Hematopoietic multipotent progenitor cell treated with erythropoietin and hydrocortisone succinate and interleukin-3 and kit ligand, for 6 days (in vitro differentiated cells): ENCODE measurements around the gene RRP1.
A peak's percentile ranks its signal among the peaks of the same experiment; 100 is the strongest.
"Not testable (repeated sequence)": the region's sequence is repeated elsewhere in the genome, so short reads cannot be mapped to it uniquely, and the experiment has no call there.

ENCODE experiments used
- DNase-seq: peaks from one replicate; pipeline ENCODE4 v3.0.0-alpha.2; 2015

RRP1 gene

GRCh38 chr21:43819511-43820405, 30.4 kb downstream of the RRP1 start:
- no peak for DNase-seq

GRCh38 chr21:43820466-43820865, 31.1 kb downstream of the RRP1 start:
- no peak for DNase-seq

GRCh38 chr21:43822166-43822565, 32.8 kb downstream of the RRP1 start:
- DNase-seq = not testable (repeated sequence)

GRCh38 chr21:43822741-43823140, 33.4 kb downstream of the RRP1 start:
- not testable (repeated sequence) for DNase-seq

GRCh38 chr21:43824333-43825241, 35.2 kb downstream of the RRP1 start:
- DNase-seq = no peak

GRCh38 chr21:43825242-43825935, 36.0 kb downstream of the RRP1 start:
- DNase-seq = no peak

GRCh38 chr21:43825936-43826622, 36.7 kb downstream of the RRP1 start:
- peak; percentile 36 for DNase-seq

GRCh38 chr21:43826623-43826974, 37.2 kb downstream of the RRP1 start:
- no peak for DNase-seq

GRCh38 chr21:43827015-43827611, 37.7 kb downstream of the RRP1 start:
- no peak for DNase-seq

- DNase-seq = no peak
These were observed 39.8 kb downstream of the RRP1 start for GRCh38 chr21:43829161-43829560.

GRCh38 chr21:43829575-43830119, 40.3 kb downstream of the RRP1 start:
- DNase-seq = peak; percentile 47

- no peak for DNase-seq
These were observed 42.8 kb downstream of the RRP1 start for GRCh38 chr21:43832158-43832550.

- DNase-seq = no peak
These were observed 43.3 kb downstream of the RRP1 start for GRCh38 chr21:43832648-43833047.

GRCh38 chr21:43834146-43834905, 44.9 kb downstream of the RRP1 start:
- DNase-seq = peak; percentile 65

GRCh38 chr21:43835050-43835449, 45.7 kb downstream of the RRP1 start:
- peak; percentile 32 for DNase-seq

GRCh38 chr21:43835861-43836260, 46.5 kb downstream of the RRP1 start:
- no peak for DNase-seq

- no peak for DNase-seq
These were observed 47.2 kb downstream of the RRP1 start for GRCh38 chr21:43836616-43837015.

- no peak for DNase-seq
These were observed 50.9 kb downstream of the RRP1 start for GRCh38 chr21:43840259-43840658.

GRCh38 chr21:43842742-43843141, 53.4 kb downstream of the RRP1 start:
- peak; percentile 30 for DNase-seq

GRCh38 chr21:43844906-43845305, 55.5 kb downstream of the RRP1 start:
- not testable (repeated sequence) for DNase-seq

- no peak for DNase-seq
These were observed 56.0 kb downstream of the RRP1 start for GRCh38 chr21:43845386-43845785.
